Osteocyte (in vitro differentiated cells): ENCODE data around the gene VMAC. TPM values are rescaled to one million over a fixed set of nuclear protein-coding genes. Genes with fewer than 3 reads are reported as not detected.
A peak's percentile ranks its signal among the peaks of the same experiment; 100 is the strongest.

Source experiments
- DNase-seq: peaks from one replicate; pipeline ENCODE4 v3.0.0; 2021; ENCODE audit warnings: mixed read lengths; ENCODE audit not compliant: unreplicated experiment; ENCODE audit errors: extremely low spot score
- H3K27ac Mint-ChIP-seq: one replicate; pipeline ENCODE4 v1.8.0; 2021; ENCODE audit warnings: mild to moderate bottlenecking, mixed read lengths; ENCODE audit not compliant: unreplicated experiment
- H3K27me3 Mint-ChIP-seq: one replicate; pipeline ENCODE4 v1.8.0; 2021; ENCODE audit warnings: mixed read lengths; ENCODE audit not compliant: unreplicated experiment
- H3K36me3 Mint-ChIP-seq: one replicate; pipeline ENCODE4 v1.8.0; 2021; ENCODE audit warnings: mixed read lengths; ENCODE audit not compliant: unreplicated experiment
- H3K4me1 Mint-ChIP-seq: one replicate; pipeline ENCODE4 v1.8.0; 2021; ENCODE audit warnings: mixed read lengths; ENCODE audit not compliant: unreplicated experiment
- H3K4me3 Mint-ChIP-seq: one replicate; pipeline ENCODE4 v1.8.0; 2021; ENCODE audit warnings: mild to moderate bottlenecking, moderate library complexity, mixed read lengths; ENCODE audit not compliant: unreplicated experiment
- H3K9me3 Mint-ChIP-seq: one replicate; pipeline ENCODE4 v1.8.0; 2021; ENCODE audit warnings: mixed read lengths; ENCODE audit not compliant: unreplicated experiment
- CTCF ChIP-seq: fragments of 200-600 bp; sonication (generic); IDR thresholded peaks from 2 replicates; pipeline ENCODE4 v1.5.0; 2021; ENCODE audit warnings: antibody characterized with exemption, mild to moderate bottlenecking, moderate library complexity
- total RNA-seq: library from RNA; stranded (reverse); gene quantifications from 2 replicates; pipeline ENCODE4 v1.2.1, GENCODE V29; 2021

VMAC gene
- total RNA-seq, 1 donor from 2014 or later, result 10.7 TPM

- Mint-ChIP-seq H3K27me3 (no peaks in the 10 kb centered on the region), H3K36me3 (peaks cover 19% of the 10 kb centered on the region), H3K9me3 (no peaks in the 10 kb centered on the region), H3K4me1 (peaks cover 19% of the 10 kb centered on the region), H3K27ac (no peak overlapping the region), H3K4me3 (no peak overlapping the region)
- no peak for DNase-seq
- no peak for TF ChIP-seq CTCF
Observed at GRCh38 chr19:5918463-5919079, 13.9 kb downstream of the VMAC start.

GRCh38 chr19:5921516-5922160 is 17.0 kb downstream of the VMAC start:
- no peak overlapping the region for H3K27ac Mint-ChIP-seq
- peaks cover 27% of the 10 kb centered on the region for H3K36me3 Mint-ChIP-seq
- TF ChIP-seq CTCF, result no peak
- H3K27me3 Mint-ChIP-seq, result no peaks in the 10 kb centered on the region
- peaks cover 3% of the 10 kb centered on the region for H3K4me1 Mint-ChIP-seq
- no peak for DNase-seq
- no peaks in the 10 kb centered on the region for H3K9me3 Mint-ChIP-seq
- H3K4me3 Mint-ChIP-seq, result no peak overlapping the region

- H3K4me1 Mint-ChIP-seq, result peaks cover 8% of the 10 kb centered on the region
- no peak for TF ChIP-seq CTCF
- peaks cover 27% of the 10 kb centered on the region for H3K36me3 Mint-ChIP-seq
- no peaks in the 10 kb centered on the region for H3K27me3 Mint-ChIP-seq
- no peak overlapping the region for H3K27ac Mint-ChIP-seq
- H3K4me3 Mint-ChIP-seq, result no peak overlapping the region
- H3K9me3 Mint-ChIP-seq, result no peaks in the 10 kb centered on the region
- DNase-seq, result no peak
Observed at GRCh38 chr19:5922161-5922545, 17.5 kb downstream of the VMAC start.

- no peaks in the 10 kb centered on the region for H3K27me3 Mint-ChIP-seq
- no peak for DNase-seq
- no peak overlapping the region for H3K27ac Mint-ChIP-seq
- no peaks in the 10 kb centered on the region for H3K9me3 Mint-ChIP-seq
- no peak for TF ChIP-seq CTCF
- peaks cover 34% of the 10 kb centered on the region for H3K36me3 Mint-ChIP-seq
- no peak overlapping the region for H3K4me3 Mint-ChIP-seq
- peaks cover 13% of the 10 kb centered on the region for H3K4me1 Mint-ChIP-seq
Observed at GRCh38 chr19:5923356-5923755, 18.7 kb downstream of the VMAC start.

DNA sequence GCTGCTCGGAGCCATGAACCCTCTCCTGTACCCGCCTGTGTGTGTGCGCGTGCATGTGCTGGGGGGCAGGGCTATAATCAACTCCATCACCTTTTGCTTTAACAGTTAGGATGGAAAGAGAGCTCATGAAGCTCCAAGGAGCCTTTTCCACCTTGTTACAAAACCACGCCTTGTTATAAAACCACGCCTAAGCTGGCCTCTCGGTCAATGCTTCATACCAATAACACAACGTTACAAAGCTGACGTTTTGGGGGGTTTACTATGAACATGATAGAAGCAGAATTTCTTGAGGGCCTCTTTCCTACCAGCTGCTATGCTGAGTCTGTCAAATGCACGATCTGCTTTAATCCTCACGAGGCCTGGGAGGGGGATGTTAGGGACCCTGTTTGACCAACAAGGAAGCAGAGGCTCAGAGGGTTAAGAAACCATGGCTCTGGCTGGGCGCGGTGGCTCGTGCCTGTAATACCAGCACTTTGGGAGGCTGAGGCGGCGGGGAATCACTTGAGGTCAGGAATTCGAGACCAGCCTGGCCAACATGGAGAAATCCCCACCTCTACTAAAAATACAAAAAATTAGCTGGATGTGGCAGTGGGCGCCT is 21.3 kb downstream of the VMAC start:
- TF ChIP-seq CTCF, result no peak
- no peaks in the 10 kb centered on the region for H3K27me3 Mint-ChIP-seq
- no peak overlapping the region for H3K4me3 Mint-ChIP-seq
- H3K27ac Mint-ChIP-seq, result peak overlapping the region; percentile 82
- DNase-seq, result no peak
- peaks cover 13% of the 10 kb centered on the region for H3K4me1 Mint-ChIP-seq
- peaks cover 42% of the 10 kb centered on the region for H3K36me3 Mint-ChIP-seq
- H3K9me3 Mint-ChIP-seq, result no peaks in the 10 kb centered on the region
